ENCODE data around the gene CACNA1C.

- no peak for TF ChIP-seq CTCF (IDR thresholded peaks at IDR 0.05)
- TF ChIP-seq POLR2A (IDR thresholded peaks at IDR 0.05): no peak
Measured at GRCh38 chr12:2110849-2111566, 58.2 kb downstream of the CACNA1C start.
